ENCODE results near the gene MAP4K3.

MAP4K3 gene

DNA sequence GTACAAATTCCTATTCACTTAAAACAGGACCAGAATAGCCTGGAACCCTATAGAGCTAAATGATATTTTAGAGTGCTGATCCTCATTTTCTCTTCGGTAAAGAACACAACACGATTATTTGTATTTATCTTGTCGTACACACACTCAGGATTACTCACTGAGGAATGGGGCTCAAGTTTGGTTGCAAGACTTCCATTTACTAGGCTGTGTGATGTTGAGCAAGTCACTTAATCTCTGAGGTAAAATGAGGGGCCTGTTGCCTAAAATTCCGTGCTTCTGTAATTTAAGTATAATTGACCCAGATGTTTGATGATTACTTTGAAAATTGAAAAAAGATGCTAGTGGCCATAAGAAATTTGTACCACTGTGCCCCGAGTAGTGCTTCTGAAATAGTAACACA is 42.6 kb upstream of the MAP4K3 start:
- peaks cover 2 to 8% (median 5%) of the 10 kb centered on the region in 4 experiments for H3K4me1 ChIP-seq (ENCODE audit: control extremely low read depth in 1 of 4, control insufficient read depth in 4 of 4, insufficient read depth in 4 of 4, low read length in 3 of 4)
- DNase-seq = no peak
- CTCF ChIA-PET = no interaction called here
- WGBS (ENCODE audit: insufficient coverage) = 100% methylated on average over 5 of the region's 5 CpGs
- H3K36me3 ChIP-seq (ENCODE audit: control insufficient read depth in 4 of 4, insufficient read depth in 4 of 4, low read length in 3 of 4) = peaks cover 0 to 8% (median 3%) of the 10 kb centered on the region in 4 experiments
- H3K27ac ChIP-seq (ENCODE audit: insufficient read depth in 1 of 2, low read depth in 1 of 2, low read length in 2 of 2, poor library complexity in 1 of 2, severe bottlenecking in 2 of 2) = no peak overlapping the region
- POLR2A ChIA-PET = no interaction called here
- H3K27me3 ChIP-seq (replicated peaks in 2 of 5; ENCODE audit: control insufficient read depth in 4 of 5, insufficient read depth in 5 of 5, low read length in 4 of 5) = no peaks in the 10 kb centered on the region
- H3K9me3 ChIP-seq (ENCODE audit: control extremely low read depth in 1 of 5, control insufficient read depth in 4 of 5, insufficient read depth in 2 of 5, low read depth in 1 of 5, low read length in 4 of 5) = peaks cover 0 to 7% (median 2%) of the 10 kb centered on the region in 5 experiments
- H3K4me3 ChIP-seq (ENCODE audit: control insufficient read depth in 1 of 7, extremely low read depth in 1 of 7, insufficient read depth in 4 of 7, low read depth in 2 of 7, low read length in 6 of 7) = no peak overlapping the region

DNA sequence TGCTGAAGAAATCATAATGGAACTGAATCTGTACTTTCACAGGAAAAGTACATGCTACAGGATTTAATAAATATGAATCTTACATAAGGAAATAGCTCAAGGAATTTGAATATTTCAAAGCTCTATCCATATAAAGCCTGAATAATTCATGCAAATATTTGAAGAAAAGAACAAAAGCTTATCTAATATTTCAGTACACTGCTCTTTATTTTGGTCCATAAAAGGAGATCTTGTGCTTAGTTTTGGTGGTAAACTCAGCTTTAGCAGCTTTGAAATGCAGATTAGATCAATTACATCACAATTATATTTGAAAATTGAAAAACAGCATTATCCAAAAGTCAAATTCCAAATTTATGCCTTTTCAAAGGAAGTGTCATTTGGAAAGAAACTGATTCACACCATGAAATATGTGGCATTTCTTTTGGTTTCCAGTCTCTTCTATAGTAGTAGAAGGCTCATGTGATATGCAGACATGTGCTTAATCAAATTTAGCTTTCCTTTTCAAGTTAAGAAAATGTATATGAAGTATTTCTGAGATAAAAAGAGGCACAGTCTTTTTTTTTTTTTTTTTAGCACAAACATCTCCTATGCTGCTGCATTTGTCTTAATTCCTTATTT is 42.1 kb upstream of the MAP4K3 start:
- no peaks in the 10 kb centered on the region for H3K27me3 ChIP-seq (replicated peaks in 2 of 5; ENCODE audit: control insufficient read depth in 4 of 5, insufficient read depth in 5 of 5, low read length in 4 of 5)
- H3K36me3 ChIP-seq (ENCODE audit: control insufficient read depth in 4 of 4, insufficient read depth in 4 of 4, low read length in 3 of 4) = peaks cover 0 to 8% (median 3%) of the 10 kb centered on the region in 4 experiments
- no peak overlapping the region for H3K4me3 ChIP-seq (ENCODE audit: control insufficient read depth in 1 of 7, extremely low read depth in 1 of 7, insufficient read depth in 4 of 7, low read depth in 2 of 7, low read length in 6 of 7)
- peaks cover 2 to 8% (median 6%) of the 10 kb centered on the region in 4 experiments for H3K4me1 ChIP-seq (ENCODE audit: control extremely low read depth in 1 of 4, control insufficient read depth in 4 of 4, insufficient read depth in 4 of 4, low read length in 3 of 4)
- no peak overlapping the region for H3K27ac ChIP-seq (ENCODE audit: insufficient read depth in 1 of 2, low read depth in 1 of 2, low read length in 2 of 2, poor library complexity in 1 of 2, severe bottlenecking in 2 of 2)
- DNase-seq = no peak
- ChIA-PET POLR2A (no interaction called here), CTCF (interaction anchor here (1.4 kb wide), 1 partner anchor 11 kb away, joined by 5 read pairs; no protein-coding TSS in a partner anchor)
- peaks cover 0 to 7% (median 2%) of the 10 kb centered on the region in 5 experiments for H3K9me3 ChIP-seq (ENCODE audit: control extremely low read depth in 1 of 5, control insufficient read depth in 4 of 5, insufficient read depth in 2 of 5, low read depth in 1 of 5, low read length in 4 of 5)

DNA sequence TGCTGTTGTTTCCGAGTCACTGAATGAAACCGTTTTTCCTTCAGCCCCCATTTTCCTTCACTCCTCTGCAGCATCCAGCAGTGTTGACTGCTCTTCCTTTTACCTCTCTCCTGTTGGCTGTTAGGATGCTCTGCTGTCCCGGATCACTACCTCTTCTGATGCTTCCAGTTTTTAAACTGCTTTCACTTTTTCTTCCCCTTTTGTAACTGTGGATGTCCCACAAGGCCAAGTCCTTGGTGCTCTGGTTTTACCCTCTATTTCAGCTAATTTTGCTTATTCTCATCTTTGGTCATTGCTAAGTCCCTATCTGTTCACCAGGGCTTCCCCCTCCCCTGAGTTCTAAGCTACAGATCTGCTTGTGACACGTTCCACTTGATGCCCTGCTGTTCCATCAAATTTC is 39.4 kb upstream of the MAP4K3 start:
- no peak overlapping the region for H3K27ac ChIP-seq (ENCODE audit: insufficient read depth in 1 of 2, low read depth in 1 of 2, low read length in 2 of 2, poor library complexity in 1 of 2, severe bottlenecking in 2 of 2)
- CTCF ChIA-PET = interaction anchor here (1.0 kb wide), 1 partner anchor 43 kb away, joined by 3 read pairs; no protein-coding TSS in a partner anchor

DNA sequence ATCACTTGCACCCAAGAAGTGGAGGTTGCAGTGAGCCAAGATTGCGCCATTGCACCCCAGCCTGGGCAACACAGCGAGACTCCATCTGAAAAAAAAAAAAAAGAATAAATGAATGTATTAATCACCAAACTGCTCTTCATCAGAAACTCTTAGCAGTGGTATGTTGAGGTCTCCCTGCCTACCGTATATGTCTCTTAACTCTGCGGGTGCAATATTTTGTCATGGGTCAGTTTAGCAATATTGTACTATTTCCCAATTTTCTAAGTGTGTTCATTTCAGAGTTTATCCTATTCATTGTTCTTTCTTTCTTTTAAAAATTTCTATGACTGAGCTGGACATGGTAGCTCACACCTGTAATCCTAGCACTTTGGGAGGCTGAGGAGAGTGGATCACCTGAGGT is 37.9 kb upstream of the MAP4K3 start:
- no peak overlapping the region for H3K27ac ChIP-seq (ENCODE audit: insufficient read depth in 1 of 2, low read depth in 1 of 2, low read length in 2 of 2, poor library complexity in 1 of 2, severe bottlenecking in 2 of 2)
- POLR2A ChIA-PET = no interaction called here
- H3K4me3 ChIP-seq (ENCODE audit: control insufficient read depth in 1 of 7, extremely low read depth in 1 of 7, insufficient read depth in 4 of 7, low read depth in 2 of 7, low read length in 6 of 7) = no peak overlapping the region
- peaks cover 0 to 3% (median 0%) of the 10 kb centered on the region in 4 experiments for H3K4me1 ChIP-seq (ENCODE audit: control extremely low read depth in 1 of 4, control insufficient read depth in 4 of 4, insufficient read depth in 4 of 4, low read length in 3 of 4)
- no CpG with 5 or more reads among the region's 4 CpGs for WGBS (ENCODE audit: insufficient coverage)
- no peak for DNase-seq
- CTCF ChIA-PET = no interaction called here
- H3K27me3 ChIP-seq (replicated peaks in 2 of 5; ENCODE audit: control insufficient read depth in 4 of 5, insufficient read depth in 5 of 5, low read length in 4 of 5) = no peaks in the 10 kb centered on the region
- H3K36me3 ChIP-seq (ENCODE audit: control insufficient read depth in 4 of 4, insufficient read depth in 4 of 4, low read length in 3 of 4) = peaks cover 0 to 8% (median 3%) of the 10 kb centered on the region in 4 experiments
- peaks cover 0 to 7% (median 2%) of the 10 kb centered on the region in 5 experiments for H3K9me3 ChIP-seq (ENCODE audit: control extremely low read depth in 1 of 5, control insufficient read depth in 4 of 5, insufficient read depth in 2 of 5, low read depth in 1 of 5, low read length in 4 of 5)

More for the DNA sequence above, 39.4 kb upstream of the MAP4K3 start:
- DNase-seq = peak in 2 of 3 donors; percentile 39 to 50
- peaks cover 0 to 8% (median 3%) of the 10 kb centered on the region in 4 experiments for H3K36me3 ChIP-seq (ENCODE audit: control insufficient read depth in 4 of 4, insufficient read depth in 4 of 4, low read length in 3 of 4)
- no peaks in the 10 kb centered on the region for H3K27me3 ChIP-seq (replicated peaks in 2 of 5; ENCODE audit: control insufficient read depth in 4 of 5, insufficient read depth in 5 of 5, low read length in 4 of 5)
- WGBS (ENCODE audit: insufficient coverage) = 74% methylated on average over 3 of the region's 4 CpGs
- POLR2A ChIA-PET = no interaction called here
- H3K4me3 ChIP-seq (ENCODE audit: control insufficient read depth in 1 of 7, extremely low read depth in 1 of 7, insufficient read depth in 4 of 7, low read depth in 2 of 7, low read length in 6 of 7) = no peak overlapping the region
- H3K4me1 ChIP-seq (ENCODE audit: control extremely low read depth in 1 of 4, control insufficient read depth in 4 of 4, insufficient read depth in 4 of 4, low read length in 3 of 4) = peaks cover 0 to 3% (median 0%) of the 10 kb centered on the region in 4 experiments
- H3K9me3 ChIP-seq (ENCODE audit: control extremely low read depth in 1 of 5, control insufficient read depth in 4 of 5, insufficient read depth in 2 of 5, low read depth in 1 of 5, low read length in 4 of 5) = peaks cover 0 to 7% (median 2%) of the 10 kb centered on the region in 5 experiments

DNA sequence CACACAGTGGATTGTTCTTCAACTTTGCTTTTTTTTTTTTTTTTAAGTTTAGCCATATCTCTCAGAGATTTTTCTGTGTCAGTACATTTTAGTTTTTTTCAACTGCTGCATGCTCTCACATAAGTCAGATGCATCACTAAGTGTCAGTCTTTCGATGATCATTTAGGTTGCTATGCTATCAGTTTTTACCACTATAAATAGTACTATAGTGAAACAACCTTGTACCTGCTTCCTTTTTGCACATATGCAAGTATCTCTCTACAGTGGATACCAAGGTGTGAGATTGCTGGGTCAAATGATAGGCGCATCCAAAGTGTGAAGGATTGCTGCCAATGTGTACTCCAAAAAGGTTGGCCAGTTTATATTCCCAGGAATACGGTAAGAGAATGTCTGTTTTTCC is 33.5 kb upstream of the MAP4K3 start:
- Histone ChIP-seq H3K36me3 (ENCODE audit: control insufficient read depth in 4 of 4, insufficient read depth in 4 of 4, low read length in 3 of 4) (no peaks in the 10 kb centered on the region), H3K27me3 (replicated peaks in 2 of 5; ENCODE audit: control insufficient read depth in 4 of 5, insufficient read depth in 5 of 5, low read length in 4 of 5) (no peaks in the 10 kb centered on the region), H3K4me3 (ENCODE audit: control insufficient read depth in 1 of 7, extremely low read depth in 1 of 7, insufficient read depth in 4 of 7, low read depth in 2 of 7, low read length in 6 of 7) (no peak overlapping the region), H3K4me1 (ENCODE audit: control extremely low read depth in 1 of 4, control insufficient read depth in 4 of 4, insufficient read depth in 4 of 4, low read length in 3 of 4) (peaks cover 0 to 3% (median 0%) of the 10 kb centered on the region in 4 experiments), H3K9me3 (ENCODE audit: control extremely low read depth in 1 of 5, control insufficient read depth in 4 of 5, insufficient read depth in 2 of 5, low read depth in 1 of 5, low read length in 4 of 5) (no peaks in the 10 kb centered on the region), H3K27ac (ENCODE audit: insufficient read depth in 1 of 2, low read depth in 1 of 2, low read length in 2 of 2, poor library complexity in 1 of 2, severe bottlenecking in 2 of 2) (no peak overlapping the region)
- ChIA-PET POLR2A (no interaction called here), CTCF (no interaction called here)
- no peak for DNase-seq
- WGBS (ENCODE audit: insufficient coverage) = 100% methylated on average over 2 of the region's 3 CpGs

DNA sequence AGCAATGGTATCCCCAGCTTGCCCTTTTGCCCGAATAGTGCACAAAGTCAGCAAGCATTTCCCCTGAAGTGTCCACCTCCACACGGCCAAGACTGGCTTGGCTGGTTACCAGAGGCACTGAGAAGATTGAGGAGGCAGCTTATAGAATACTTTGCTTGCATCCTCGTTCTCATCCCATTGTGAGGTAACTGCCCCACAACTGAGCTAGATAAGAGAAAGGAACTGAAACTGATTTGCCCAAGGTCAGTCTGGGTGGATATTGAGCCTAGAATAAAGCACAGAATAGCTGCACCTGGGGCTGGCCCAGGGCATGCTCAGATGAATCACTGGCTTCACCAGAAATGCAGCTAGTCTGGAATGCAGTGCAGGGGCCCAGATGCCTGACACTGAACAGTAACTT is 32.7 kb upstream of the MAP4K3 start:
- no peaks in the 10 kb centered on the region for H3K36me3 ChIP-seq (ENCODE audit: control insufficient read depth in 4 of 4, insufficient read depth in 4 of 4, low read length in 3 of 4)
- WGBS (ENCODE audit: insufficient coverage) = 92% methylated on average over 3 of the region's 3 CpGs
- no peak overlapping the region for H3K27ac ChIP-seq (ENCODE audit: insufficient read depth in 1 of 2, low read depth in 1 of 2, low read length in 2 of 2, poor library complexity in 1 of 2, severe bottlenecking in 2 of 2)
- ChIA-PET POLR2A (no interaction called here), CTCF (interaction anchor here (1.4 kb wide), 1 partner anchor 19 kb away, joined by 3 read pairs; no protein-coding TSS in a partner anchor)
- no peaks in the 10 kb centered on the region for H3K9me3 ChIP-seq (ENCODE audit: control extremely low read depth in 1 of 5, control insufficient read depth in 4 of 5, insufficient read depth in 2 of 5, low read depth in 1 of 5, low read length in 4 of 5)
- no peaks in the 10 kb centered on the region for H3K27me3 ChIP-seq (replicated peaks in 2 of 5; ENCODE audit: control insufficient read depth in 4 of 5, insufficient read depth in 5 of 5, low read length in 4 of 5)
- no peak overlapping the region for H3K4me3 ChIP-seq (ENCODE audit: control insufficient read depth in 1 of 7, extremely low read depth in 1 of 7, insufficient read depth in 4 of 7, low read depth in 2 of 7, low read length in 6 of 7)
- no peak for DNase-seq
- peaks cover 0 to 3% (median 0%) of the 10 kb centered on the region in 4 experiments for H3K4me1 ChIP-seq (ENCODE audit: control extremely low read depth in 1 of 4, control insufficient read depth in 4 of 4, insufficient read depth in 4 of 4, low read length in 3 of 4)

DNA sequence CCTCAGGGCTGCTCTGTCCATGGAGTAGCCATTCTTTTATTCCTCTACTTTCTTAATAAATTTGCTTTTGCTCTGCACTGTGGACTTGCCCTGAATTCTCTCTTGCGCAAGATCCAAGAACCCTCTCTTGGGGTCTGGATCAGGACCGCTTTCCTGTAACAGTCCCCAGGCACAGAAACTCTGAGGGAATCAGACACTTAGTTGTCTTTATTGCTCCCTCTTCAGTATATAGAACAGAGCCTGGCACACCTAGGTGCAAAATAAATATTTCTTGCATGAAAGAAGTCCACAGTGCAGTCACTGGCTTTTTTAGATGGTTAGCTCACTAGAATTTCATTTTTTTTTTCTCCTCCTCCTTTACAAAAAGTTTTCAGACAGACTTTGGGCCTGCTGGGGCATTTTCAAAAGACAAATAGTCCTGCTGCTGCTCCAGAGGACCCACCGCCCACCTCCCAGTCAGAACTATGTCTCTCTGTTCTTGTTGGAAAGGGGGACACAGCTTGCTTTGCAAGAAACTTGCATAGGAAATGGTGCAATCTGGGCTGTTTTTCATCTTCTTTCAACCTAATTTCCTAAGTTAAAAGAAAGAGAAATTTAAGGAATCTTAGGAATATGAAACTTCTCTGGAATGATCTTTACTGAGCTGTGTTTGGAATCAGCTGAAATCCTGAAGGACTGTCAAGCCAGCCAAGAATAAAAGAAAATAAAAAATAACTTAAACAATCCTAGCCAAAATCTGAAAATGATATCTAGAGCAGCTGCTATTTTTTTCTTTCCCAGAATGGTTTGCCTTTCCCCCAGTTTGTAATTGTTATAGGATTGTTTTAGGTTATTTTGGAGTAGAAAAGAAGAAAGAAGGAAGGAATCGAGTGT is 31.7 kb upstream of the MAP4K3 start:
- Histone ChIP-seq H3K4me1 (ENCODE audit: control extremely low read depth in 1 of 4, control insufficient read depth in 4 of 4, insufficient read depth in 4 of 4, low read length in 3 of 4) (no peaks in the 10 kb centered on the region), H3K27me3 (replicated peaks in 2 of 5; ENCODE audit: control insufficient read depth in 4 of 5, insufficient read depth in 5 of 5, low read length in 4 of 5) (no peaks in the 10 kb centered on the region), H3K27ac (ENCODE audit: insufficient read depth in 1 of 2, low read depth in 1 of 2, low read length in 2 of 2, poor library complexity in 1 of 2, severe bottlenecking in 2 of 2) (no peak overlapping the region), H3K4me3 (ENCODE audit: control insufficient read depth in 1 of 7, extremely low read depth in 1 of 7, insufficient read depth in 4 of 7, low read depth in 2 of 7, low read length in 6 of 7) (no peak overlapping the region), H3K9me3 (ENCODE audit: control extremely low read depth in 1 of 5, control insufficient read depth in 4 of 5, insufficient read depth in 2 of 5, low read depth in 1 of 5, low read length in 4 of 5) (no peaks in the 10 kb centered on the region), H3K36me3 (ENCODE audit: control insufficient read depth in 4 of 4, insufficient read depth in 4 of 4, low read length in 3 of 4) (no peaks in the 10 kb centered on the region)
- DNase-seq = no peak
- POLR2A ChIA-PET = interaction anchor here (0.7 kb wide), 1 partner anchor 137 kb away, joined by 5 read pairs; no protein-coding TSS in a partner anchor
- 100% methylated on average over 3 of the region's 4 CpGs for WGBS (ENCODE audit: insufficient coverage)
- CTCF ChIA-PET = interaction anchor here (1.4 to 2.1 kb wide), 2 partner anchors 10 to 18 kb away, joined by 3 to 5 read pairs; no protein-coding TSS in a partner anchor

Data from common myeloid progenitor, CD34-positive (primary cell).